Right lobe of liver (tissue), 6 donors: ENCODE data around the gene SP5. TPM values are rescaled to one million over a fixed set of nuclear protein-coding genes. Genes with fewer than 3 reads are reported as not detected.

Source experiments
- ATAC-seq, 4 donors: fragments of 200-7000 bp; cut with Tn5 transposase; one replicate each; pipeline ENCODE4 v1.9.1; 2020; ENCODE audit warnings: mild to moderate bottlenecking in 4 of 4, moderate library complexity in 4 of 4
- DNase-seq, 3 donors: peaks; one replicate each; pipeline ENCODE4 v3.0.0-alpha.2; 2020
- H3K27ac ChIP-seq, 3 donors: fragments of 200-600 bp; one replicate each; pipeline ENCODE4 v1.8.0; 2022
- H3K27me3 ChIP-seq, 2 donors: fragments of 200-600 bp; one replicate each; pipeline ENCODE4 v1.8.0; 2022
- H3K36me3 ChIP-seq, 4 donors: fragments of 200-600 bp; sonication (generic) in 1 of 4; one replicate each; pipeline versions ENCODE4 v1.5.1 to v1.8.0; 2017 to 2022; ENCODE audit warnings: control low read depth in 1 of 4
- H3K4me1 ChIP-seq, 4 donors: fragments of 200-600 bp; sonication (generic) in 1 of 4; one replicate each; pipeline versions ENCODE4 v1.5.1 to v1.8.0; 2017 to 2022; ENCODE audit warnings: control low read depth in 1 of 4
- H3K4me3 ChIP-seq, 3 donors: fragments of 200-600 bp; one replicate each; pipeline ENCODE4 v1.8.0; 2022
- H3K9me3 ChIP-seq, 4 donors: fragments of 200-600 bp; sonication (generic) in 1 of 4; one replicate each; pipeline versions ENCODE4 v1.5.1 to v1.8.0; 2017 to 2022; ENCODE audit warnings: control low read depth in 1 of 4
- POLR2A ChIP-seq: fragments of 450-650 bp; IDR thresholded peaks from one replicate; pipeline ENCODE4 v1.6.1; 2017; ENCODE audit warnings: antibody characterized with exemption, mild to moderate bottlenecking
- WGBS: methylation state at CpG from one replicate; pipeline ENCODE4 v1.1.6; 2018; ENCODE audit warnings: low coverage, low lambda C conversion rate; ENCODE audit not compliant: insufficient coverage; ENCODE audit errors: missing lambda C conversion rate; 5-methylcytosine and 5-hydroxymethylcytosine counted together
- intact Hi-C, 2 donors: fragments of 100-400 bp; cut with DNase I; formaldehyde crosslinking; loops; one replicate each; pipeline versions ENCODE4 v1.11.2 to v1.14.1; 2022
- total RNA-seq, 6 experiments: library from RNA; depleted of rRNA in 2 of 6; stranded (reverse); fragments of >200 nt in 2 of 6; fragmentation: NEBNext Ultra II Directional in 3 of 6; extraction: Animal tissue kit (Norgen Biotek cat#: 25700) in 3 of 6; gene quantifications; one replicate each; pipeline versions ENCODE4 v1.1.0 to v1.2.4, GENCODE V29; 2016 to 2023
- TF ChIP-seq, protein P1 (sequence below), 4 donors: fragments of 200-600 bp in 3 of 4; fragments of 450-650 bp in 1 of 4; IDR thresholded peaks; one replicate each; pipeline versions ENCODE4 v1.5.1 to v1.8.0; 2016 to 2022; ENCODE audit warnings: antibody characterized with exemption in 4 of 4, mild to moderate bottlenecking in 2 of 4
- donor health status: DM: no; HTN: yes; CAD: no.
- donor health status: DM: no; HTN: no; CAD: no.
- donor health status: DM: no; HTN: no; CAD: no.
- donor health status: DM: no; HTN: yes; CAD: no.
- donor health status: DM: no; HTN: yes; CAD: no.

Gene SP5
- total RNA-seq, 6 experiments from 2014 or later, result 1.4 to 16.0 (median 1.9) TPM

DNA sequence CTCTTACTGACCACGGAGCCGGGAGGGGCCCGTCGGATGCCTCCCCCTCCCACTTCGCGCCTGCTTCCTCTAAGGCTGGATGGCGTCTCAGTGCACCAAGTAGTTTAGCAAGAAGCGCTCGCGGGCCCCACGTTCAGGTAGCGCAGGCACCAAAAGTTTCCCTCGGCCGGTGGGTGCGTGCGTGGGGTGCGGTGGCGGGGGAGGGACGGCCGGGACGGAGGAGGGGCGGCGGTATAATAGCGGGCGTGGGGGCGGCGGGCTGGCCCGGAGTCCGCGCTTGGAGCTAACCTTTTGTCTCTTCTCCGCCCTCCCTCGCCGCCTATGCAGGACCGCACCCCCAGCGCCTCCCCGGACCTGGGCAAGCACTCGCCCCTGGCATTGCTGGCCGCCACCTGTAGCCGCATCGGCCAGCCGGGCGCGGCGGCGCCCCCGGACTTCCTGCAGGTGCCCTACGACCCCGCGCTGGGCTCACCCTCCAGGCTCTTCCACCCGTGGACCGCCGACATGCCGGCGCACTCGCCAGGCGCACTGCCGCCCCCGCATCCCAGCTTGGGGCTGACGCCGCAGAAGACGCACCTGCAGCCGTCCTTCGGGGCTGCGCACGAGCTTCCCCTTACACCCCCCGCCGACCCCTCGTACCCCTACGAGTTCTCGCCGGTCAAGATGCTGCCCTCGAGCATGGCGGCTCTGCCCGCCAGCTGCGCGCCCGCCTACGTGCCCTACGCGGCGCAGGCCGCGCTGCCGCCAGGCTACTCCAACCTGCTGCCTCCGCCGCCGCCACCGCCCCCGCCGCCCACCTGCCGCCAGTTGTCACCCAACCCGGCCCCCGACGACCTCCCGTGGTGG, 1.0 kb downstream of the SP5 start:
- peak overlapping the region; percentile 51 to 72 (median 64) for H3K4me3 ChIP-seq
- TF ChIP-seq, protein P1, sequence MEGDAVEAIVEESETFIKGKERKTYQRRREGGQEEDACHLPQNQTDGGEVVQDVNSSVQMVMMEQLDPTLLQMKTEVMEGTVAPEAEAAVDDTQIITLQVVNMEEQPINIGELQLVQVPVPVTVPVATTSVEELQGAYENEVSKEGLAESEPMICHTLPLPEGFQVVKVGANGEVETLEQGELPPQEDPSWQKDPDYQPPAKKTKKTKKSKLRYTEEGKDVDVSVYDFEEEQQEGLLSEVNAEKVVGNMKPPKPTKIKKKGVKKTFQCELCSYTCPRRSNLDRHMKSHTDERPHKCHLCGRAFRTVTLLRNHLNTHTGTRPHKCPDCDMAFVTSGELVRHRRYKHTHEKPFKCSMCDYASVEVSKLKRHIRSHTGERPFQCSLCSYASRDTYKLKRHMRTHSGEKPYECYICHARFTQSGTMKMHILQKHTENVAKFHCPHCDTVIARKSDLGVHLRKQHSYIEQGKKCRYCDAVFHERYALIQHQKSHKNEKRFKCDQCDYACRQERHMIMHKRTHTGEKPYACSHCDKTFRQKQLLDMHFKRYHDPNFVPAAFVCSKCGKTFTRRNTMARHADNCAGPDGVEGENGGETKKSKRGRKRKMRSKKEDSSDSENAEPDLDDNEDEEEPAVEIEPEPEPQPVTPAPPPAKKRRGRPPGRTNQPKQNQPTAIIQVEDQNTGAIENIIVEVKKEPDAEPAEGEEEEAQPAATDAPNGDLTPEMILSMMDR (IDR thresholded peaks at IDR 0.05), result no peak
- TF ChIP-seq POLR2A, result no peak
- H3K27ac ChIP-seq, result peak overlapping the region in 1 of 3 donors; percentile 81
- peaks cover 0 to 14% (median 2%) of the 10 kb centered on the region in 4 donors for H3K4me1 ChIP-seq
- ATAC-seq (peak in 1 of 4 donors; percentile 2), DNase-seq (peak in 1 of 3 donors; percentile 47)
- intact Hi-C loops, result no loop called here
- peaks cover 0 to 4% of the 10 kb centered on the region in 2 donors for H3K27me3 ChIP-seq
- no peaks in the 10 kb centered on the region for H3K9me3 ChIP-seq
- 20% methylated on average over 2 of the region's 95 CpGs for WGBS
- H3K36me3 ChIP-seq, result no peaks in the 10 kb centered on the region

DNA sequence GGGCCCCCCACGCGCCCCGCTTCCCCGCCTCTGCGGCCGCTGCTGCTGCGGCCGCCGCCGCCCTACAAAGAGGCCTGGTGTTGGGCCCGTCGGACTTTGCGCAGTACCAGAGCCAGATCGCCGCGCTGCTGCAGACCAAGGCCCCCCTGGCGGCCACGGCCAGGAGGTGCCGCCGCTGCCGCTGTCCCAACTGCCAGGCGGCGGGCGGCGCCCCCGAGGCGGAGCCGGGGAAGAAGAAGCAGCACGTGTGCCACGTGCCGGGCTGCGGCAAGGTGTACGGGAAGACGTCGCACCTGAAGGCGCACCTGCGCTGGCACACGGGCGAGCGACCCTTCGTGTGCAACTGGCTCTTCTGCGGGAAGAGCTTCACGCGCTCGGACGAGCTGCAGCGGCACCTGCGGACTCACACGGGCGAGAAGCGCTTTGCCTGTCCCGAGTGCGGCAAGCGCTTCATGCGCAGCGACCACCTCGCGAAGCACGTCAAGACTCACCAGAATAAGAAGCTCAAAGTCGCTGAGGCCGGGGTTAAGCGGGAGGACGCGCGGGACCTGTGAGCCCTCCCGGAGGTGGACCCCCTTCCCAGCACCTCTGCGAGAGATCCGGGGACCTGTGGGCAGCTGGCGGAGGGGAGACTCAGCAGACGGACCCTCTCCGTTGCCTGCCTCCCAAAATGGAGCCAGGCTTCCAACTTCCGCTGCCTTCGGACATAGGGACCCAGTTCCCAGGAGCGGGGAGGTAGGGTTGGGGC, 1.9 kb downstream of the SP5 start:
- WGBS, result 61% methylated on average over 5 of the region's 74 CpGs
- H3K27ac ChIP-seq, result no peak overlapping the region
- intact Hi-C loops, result no loop called here
- TF ChIP-seq, protein P1 (IDR thresholded peaks at IDR 0.05), result peak; percentile 13 to 33 (median 23)
- TF ChIP-seq POLR2A, result no peak
- DNase-seq, result peak in 1 of 3 donors; percentile 37
- no peaks in the 10 kb centered on the region for H3K9me3 ChIP-seq
- no peak for ATAC-seq
- H3K27me3 ChIP-seq, result peaks cover 0 to 4% of the 10 kb centered on the region in 2 donors
- H3K4me3 ChIP-seq, result no peak overlapping the region
- H3K36me3 ChIP-seq, result no peaks in the 10 kb centered on the region
- H3K4me1 ChIP-seq, result peaks cover 0 to 14% (median 2%) of the 10 kb centered on the region in 4 donors

DNA sequence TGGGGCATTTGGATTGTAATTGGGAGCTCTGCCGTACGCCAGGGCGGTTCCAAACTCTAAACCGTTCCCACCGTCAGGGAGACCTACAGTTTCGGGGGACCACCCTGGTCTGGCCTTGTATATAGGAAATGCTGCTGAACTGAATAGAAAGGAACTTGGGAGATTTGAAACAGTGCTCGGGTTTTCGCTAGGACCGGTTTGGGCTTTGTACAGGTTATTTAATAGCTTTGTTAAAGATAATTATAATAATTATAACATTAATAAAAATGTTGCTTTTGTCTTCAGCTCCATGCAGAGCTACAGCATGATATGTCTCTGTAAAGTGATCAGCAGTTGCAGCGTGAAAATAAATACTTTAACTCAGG, 2.4 kb downstream of the SP5 start:
- Histone ChIP-seq H3K4me1 (peaks cover 0 to 9% (median 2%) of the 10 kb centered on the region in 4 donors), H3K27ac (no peak overlapping the region), H3K36me3 (no peaks in the 10 kb centered on the region), H3K4me3 (no peak overlapping the region), H3K9me3 (no peaks in the 10 kb centered on the region), H3K27me3 (peaks cover 0 to 4% of the 10 kb centered on the region in 2 donors)
- WGBS, result 35% methylated on average over 6 of the region's 10 CpGs
- DNase-seq (no peak), ATAC-seq (no peak)
- no peak for TF ChIP-seq POLR2A
- TF ChIP-seq, protein P1 (IDR thresholded peaks at IDR 0.05), result no peak
- intact Hi-C loops, result no loop called here

DNA sequence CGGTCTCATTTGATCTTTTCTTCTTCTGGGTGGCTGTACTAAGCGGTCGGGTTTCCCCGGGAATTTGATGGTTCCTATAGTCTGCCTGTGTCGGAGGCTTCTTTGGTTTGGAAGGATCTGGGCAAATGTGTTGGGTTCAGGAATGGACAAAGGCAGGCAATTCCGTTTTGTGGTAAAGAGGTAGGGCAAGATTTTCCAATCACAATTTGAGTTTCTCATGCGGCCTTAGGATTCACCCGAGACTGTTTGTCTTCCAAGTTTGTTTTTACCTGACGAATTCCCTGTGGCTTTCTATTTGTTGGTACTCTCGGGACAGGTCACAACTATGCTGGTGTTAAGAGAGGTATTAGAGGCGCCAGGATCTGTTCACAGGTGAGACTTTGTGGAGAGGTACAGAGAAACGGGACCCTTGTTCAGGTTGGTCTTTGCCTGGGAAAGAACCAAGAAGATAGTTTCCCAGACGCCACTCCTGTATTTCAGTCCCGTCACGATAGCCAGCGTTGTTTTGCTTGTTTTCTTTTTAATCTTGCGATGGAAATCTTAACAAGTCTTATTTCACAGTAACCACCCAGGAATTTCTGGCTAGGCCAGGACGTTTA, 3.0 kb downstream of the SP5 start:
- H3K27ac ChIP-seq, result no peak overlapping the region
- no peak for DNase-seq
- intact Hi-C loops, result no loop called here
- WGBS, result 41% methylated on average over 15 of the region's 18 CpGs
- H3K9me3 ChIP-seq, result no peaks in the 10 kb centered on the region
- H3K36me3 ChIP-seq, result no peaks in the 10 kb centered on the region
- ATAC-seq, result no peak
- H3K4me1 ChIP-seq, result peaks cover 0 to 8% (median 2%) of the 10 kb centered on the region in 4 donors
- H3K27me3 ChIP-seq, result peaks cover 0 to 4% of the 10 kb centered on the region in 2 donors
- TF ChIP-seq, protein P1 (IDR thresholded peaks at IDR 0.05), result no peak
- TF ChIP-seq POLR2A, result no peak
- no peak overlapping the region for H3K4me3 ChIP-seq
